Kidney (tissue), 14 donors: ENCODE measurements around the gene NUP210. TPM values are rescaled to one million over a fixed set of nuclear protein-coding genes. Genes with fewer than 3 reads are reported as not detected.

ENCODE experiments used
- DNase-seq, 5 donors: peaks; one replicate each; pipeline ENCODE4 v3.0.0-alpha.2; 2013 to 2020
- FAIRE-seq: peaks from 2 replicates; lab custom pipeline; 2012; peaks lifted over from hg19 to GRCh38; lab: Jason Lieb, UNC
- H3K27ac ChIP-seq, 2 donors: one replicate each; pipeline ENCODE4 v1.7.0; 2013; ENCODE audit warnings: low read depth in 2 of 2, low read length in 2 of 2, inconsistent platforms in 1 of 2
- H3K27me3 ChIP-seq: one replicate; pipeline ENCODE4 v1.7.1; 2013; ENCODE audit warnings: low read length, inconsistent platforms; ENCODE audit not compliant: control insufficient read depth, insufficient read depth
- H3K36me3 ChIP-seq, 3 donors: one replicate each; pipeline versions ENCODE4 v1.7.0 to v1.7.1; 2013; ENCODE audit warnings: low read length in 3 of 3, control low read depth in 1 of 3, inconsistent platforms in 1 of 3; ENCODE audit not compliant: insufficient read depth in 3 of 3, control insufficient read depth in 2 of 3
- H3K4me1 ChIP-seq, 3 donors: one replicate each; pipeline versions ENCODE4 v1.7.0 to v1.7.1; 2013; ENCODE audit warnings: low read length in 3 of 3, inconsistent platforms in 1 of 3, low read depth in 1 of 3; ENCODE audit not compliant: control insufficient read depth in 2 of 3, insufficient read depth in 2 of 3
- H3K4me3 ChIP-seq, 3 donors: one replicate each; pipeline versions ENCODE4 v1.7.0 to v1.8.1; 2013; ENCODE audit warnings: low read length in 3 of 3, control low read depth in 1 of 3, inconsistent platforms in 1 of 3
- H3K9ac ChIP-seq, 3 donors: one replicate each; pipeline versions ENCODE4 v1.7.0 to v1.7.1; 2013; ENCODE audit warnings: low read length in 3 of 3, control low read depth in 1 of 3, inconsistent platforms in 1 of 3
- H3K9me3 ChIP-seq, 3 donors: one replicate each; pipeline versions ENCODE4 v1.7.0 to v1.7.1; 2013; ENCODE audit warnings: low read length in 3 of 3, control low read depth in 1 of 3, inconsistent platforms in 1 of 3; ENCODE audit not compliant: control insufficient read depth in 2 of 3, insufficient read depth in 1 of 3
- CTCF ChIP-seq: IDR thresholded peaks from 3 replicates; pipeline ENCODE4 v1.5.1; 2012; ENCODE audit warnings: mild to moderate bottlenecking, moderate library complexity, borderline replicate concordance; ENCODE audit not compliant: insufficient read depth; ENCODE audit errors: extremely low read depth
- intact Hi-C: fragments of 100-400 bp; cut with DNase I; formaldehyde crosslinking; loops from one replicate; pipeline ENCODE4 v1.11.1; 2022
- polyA plus RNA-seq: library from polyadenylated mRNA; stranded (reverse); fragments of 350-450 nt; fragmentation: Illumina TruSeq; extraction: RNeasy Lipid Tissue Mini Kit (QIAGEN cat#74804); gene quantifications from one replicate; pipeline ENCODE4 v1.2.3, GENCODE V29; 2014; ENCODE audit warnings: low read depth, low replicate concordance; ENCODE audit not compliant: insufficient read depth
- total RNA-seq: library from RNA; stranded (reverse); fragmentation: NEBNext Ultra II Directional; extraction: Animal tissue kit (Norgen Biotek cat#: 25700); gene quantifications from one replicate; pipeline ENCODE4 v1.2.1, GENCODE V29; 2021
- donor health status: control.
- donor health status: control.
- donor health status: control.
- donor health status: control.
- donor health status: control.
- donor health status: DM: yes; HTN: yes; CAD: no.
- donor health status: Normal renal cell carcinoma (clear cell type).

Gene NUP210
- total and polyA plus RNA-seq, 2 donors from 2014 or later = 5.6 to 22.9 TPM

- Histone ChIP-seq H3K9me3 (peaks cover 0 to 1% (median 0%) of the 10 kb centered on the region in 3 donors), H3K36me3 (peaks cover 2 to 20% (median 14%) of the 10 kb centered on the region in 3 donors), H3K4me3 (no peak overlapping the region), H3K4me1 (no peaks in the 10 kb centered on the region), H3K27ac (no peak overlapping the region), H3K9ac (no peak overlapping the region), H3K27me3 (no peaks in the 10 kb centered on the region)
- DNase-seq = no peak
- TF ChIP-seq CTCF = no peak
- intact Hi-C loops = no loop called here
- no peak for FAIRE-seq
Observed at GRCh38 chr3:13370055-13370454, 50.1 kb downstream of the NUP210 start.

GRCh38 chr3:13368834-13369233, 51.3 kb downstream of the NUP210 start:
- no peak overlapping the region for H3K27ac ChIP-seq
- no peak overlapping the region for H3K9ac ChIP-seq
- intact Hi-C loops = no loop called here
- H3K9me3 ChIP-seq = peaks cover 0 to under 1% (median 0%) of the 10 kb centered on the region in 3 donors
- H3K36me3 ChIP-seq = peaks cover 0 to 16% (median 14%) of the 10 kb centered on the region in 3 donors
- no peak for DNase-seq
- H3K4me1 ChIP-seq = no peaks in the 10 kb centered on the region
- FAIRE-seq = no peak
- H3K27me3 ChIP-seq = no peaks in the 10 kb centered on the region
- H3K4me3 ChIP-seq = no peak overlapping the region
- TF ChIP-seq CTCF = no peak

GRCh38 chr3:13367728-13368127, 52.4 kb downstream of the NUP210 start:
- TF ChIP-seq CTCF = no peak
- no peaks in the 10 kb centered on the region for H3K9me3 ChIP-seq
- H3K9ac ChIP-seq = no peak overlapping the region
- intact Hi-C loops = no loop called here
- DNase-seq = no peak
- H3K27me3 ChIP-seq = no peaks in the 10 kb centered on the region
- H3K36me3 ChIP-seq = peaks cover 0 to 16% (median 12%) of the 10 kb centered on the region in 3 donors
- H3K27ac ChIP-seq = no peak overlapping the region
- FAIRE-seq = no peak
- H3K4me1 ChIP-seq = no peaks in the 10 kb centered on the region
- no peak overlapping the region for H3K4me3 ChIP-seq
